NCI-H2107 treated with DMSO at 0.1 percent for 48 hours (cell line): ENCODE results near the gene PPP4R3A.
A peak's percentile ranks its signal among the peaks of the same experiment; 100 is the strongest.
"Not testable (repeated sequence)": the region's sequence is repeated elsewhere in the genome, so short reads cannot be mapped to it uniquely, and the experiment has no call there.

ENCODE experiments used
- DNase-seq: peaks from one replicate; lab custom pipeline; 2025; ENCODE audit not compliant: unreplicated experiment; lab: John Stamatoyannopoulos, UW

The PPP4R3A gene

GRCh38 chr14:91510171-91511042 is at the start of gene PPP4R3A:
Gene PPP4R3A (minus strand): TSS chr14:91510310. CDS start chr14:91509647, 663 bp downstream.
- DNase-seq, result peak; percentile 94

- no peak for DNase-seq
Measured at GRCh38 chr14:91555531-91555930, 45.4 kb upstream of the PPP4R3A start.

- DNase-seq, result no peak
Measured at GRCh38 chr14:91554535-91555332, 44.6 kb upstream of the PPP4R3A start.

- DNase-seq, result no peak
Measured at GRCh38 chr14:91548108-91548507, 38.0 kb upstream of the PPP4R3A start.

GRCh38 chr14:91545946-91546716 is 36.0 kb upstream of the PPP4R3A start:
- DNase-seq, result no peak

GRCh38 chr14:91545204-91545603 is 35.1 kb upstream of the PPP4R3A start:
- DNase-seq, result no peak

- no peak for DNase-seq
Measured at GRCh38 chr14:91536327-91536726, 26.2 kb upstream of the PPP4R3A start.

GRCh38 chr14:91534059-91534458 is 23.9 kb upstream of the PPP4R3A start:
- DNase-seq, result not testable (repeated sequence)

- no peak for DNase-seq
Measured at GRCh38 chr14:91533623-91534022, 23.5 kb upstream of the PPP4R3A start.

GRCh38 chr14:91523972-91524371 is 13.9 kb upstream of the PPP4R3A start:
- no peak for DNase-seq

GRCh38 chr14:91521061-91521640 is 11.0 kb upstream of the PPP4R3A start:
- no peak for DNase-seq

GRCh38 chr14:91520138-91520537 is 10.0 kb upstream of the PPP4R3A start:
- DNase-seq, result no peak

GRCh38 chr14:91519239-91520036 is 9.3 kb upstream of the PPP4R3A start:
- DNase-seq, result no peak

- DNase-seq, result no peak
Measured at GRCh38 chr14:91516663-91517388, 6.7 kb upstream of the PPP4R3A start.

- no peak for DNase-seq
Measured at GRCh38 chr14:91515979-91516378, 5.9 kb upstream of the PPP4R3A start.

- DNase-seq, result no peak
Measured at GRCh38 chr14:91511043-91511383, 903 bp upstream of the PPP4R3A start.

- peak; percentile 72 for DNase-seq
Measured at GRCh38 chr14:91509878-91510170, 286 bp downstream of the PPP4R3A start.

GRCh38 chr14:91509083-91509877 is 830 bp downstream of the PPP4R3A start:
- DNase-seq, result peak; percentile 26

GRCh38 chr14:91508105-91508504 is 2.0 kb downstream of the PPP4R3A start:
- DNase-seq, result no peak
